Thoracic aorta (tissue), 2 donors: ENCODE results near the gene SYNGAP1. TPM values are rescaled to one million over a fixed set of nuclear protein-coding genes. Genes with fewer than 3 reads are reported as not detected.

Source experiments
- ATAC-seq: fragments of 150-250 bp; one replicate; pipeline ENCODE4 v1.8.0; 2017; ENCODE audit warnings: low read depth; ENCODE audit not compliant: insufficient number of reproducible peaks, low FRiP score
- DNase-seq: peaks from one replicate; pipeline ENCODE4 v3.0.0-alpha.2; 2020; ENCODE audit warnings: low spot score
- H3K27ac ChIP-seq, 2 donors: fragments of 200-600 bp; sonication (generic); 1 replicate in 1 of 2; 2 replicates in 1 of 2; pipeline ENCODE4 v1.5.1; 2016; ENCODE audit warnings: mild to moderate bottlenecking in 2 of 2, moderate library complexity in 2 of 2
- H3K27me3 ChIP-seq: fragments of 200-600 bp; sonication (generic); replicated peaks from 2 replicates; pipeline ENCODE4 v1.6.0; 2016; ENCODE audit warnings: mild to moderate bottlenecking; ENCODE audit not compliant: insufficient read depth
- H3K36me3 ChIP-seq: fragments of 200-600 bp; sonication (generic); one replicate; pipeline ENCODE4 v1.5.1; 2016
- H3K4me1 ChIP-seq, 2 donors: fragments of 200-600 bp; sonication (generic); 1 replicate in 1 of 2; 2 replicates in 1 of 2; pipeline versions ENCODE4 v1.5.1 to v1.6.0; 2016; ENCODE audit warnings: low read depth in 2 of 2, mild to moderate bottlenecking in 1 of 2; ENCODE audit not compliant: control insufficient read depth in 1 of 2
- H3K4me3 ChIP-seq: fragments of 200-600 bp; sonication (generic); 2 replicates; pipeline ENCODE4 v1.5.1; 2016; ENCODE audit warnings: mild to moderate bottlenecking
- H3K9me3 ChIP-seq: fragments of 200-600 bp; sonication (generic); 2 replicates; pipeline ENCODE4 v1.5.1; 2016
- total RNA-seq, 2 donors: library from RNA; depleted of rRNA; stranded (reverse); fragments of >200 nt; gene quantifications; one replicate each; pipeline versions ENCODE4 v1.1.0 to v1.2.3, GENCODE V29; 2016
- TF ChIP-seq, protein P1 (sequence below): fragments of 200-600 bp; sonication (generic); IDR thresholded peaks from one replicate; pipeline ENCODE4 v1.5.1; 2019; ENCODE audit warnings: antibody characterized with exemption

The SYNGAP1 gene
- total RNA-seq, 2 donors from 2014 or later, result 16.2 to 24.6 TPM

DNA sequence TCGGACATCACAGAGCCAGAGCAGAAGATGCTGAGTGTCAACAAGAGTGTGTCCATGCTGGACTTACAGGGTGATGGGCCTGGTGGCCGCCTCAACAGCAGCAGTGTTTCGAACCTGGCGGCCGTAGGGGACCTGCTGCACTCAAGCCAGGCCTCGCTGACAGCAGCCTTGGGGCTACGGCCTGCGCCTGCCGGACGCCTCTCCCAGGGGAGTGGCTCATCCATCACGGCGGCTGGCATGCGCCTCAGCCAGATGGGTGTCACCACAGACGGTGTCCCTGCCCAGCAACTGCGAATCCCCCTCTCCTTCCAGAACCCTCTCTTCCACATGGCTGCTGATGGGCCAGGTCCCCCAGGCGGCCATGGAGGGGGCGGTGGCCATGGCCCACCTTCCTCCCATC is 23.2 kb downstream of the SYNGAP1 start:
- H3K27ac ChIP-seq, result no peak overlapping the region
- H3K4me3 ChIP-seq, result no peak overlapping the region
- no peaks in the 10 kb centered on the region for H3K9me3 ChIP-seq
- ATAC-seq (no peak), DNase-seq (no peak)
- TF ChIP-seq, protein P1, sequence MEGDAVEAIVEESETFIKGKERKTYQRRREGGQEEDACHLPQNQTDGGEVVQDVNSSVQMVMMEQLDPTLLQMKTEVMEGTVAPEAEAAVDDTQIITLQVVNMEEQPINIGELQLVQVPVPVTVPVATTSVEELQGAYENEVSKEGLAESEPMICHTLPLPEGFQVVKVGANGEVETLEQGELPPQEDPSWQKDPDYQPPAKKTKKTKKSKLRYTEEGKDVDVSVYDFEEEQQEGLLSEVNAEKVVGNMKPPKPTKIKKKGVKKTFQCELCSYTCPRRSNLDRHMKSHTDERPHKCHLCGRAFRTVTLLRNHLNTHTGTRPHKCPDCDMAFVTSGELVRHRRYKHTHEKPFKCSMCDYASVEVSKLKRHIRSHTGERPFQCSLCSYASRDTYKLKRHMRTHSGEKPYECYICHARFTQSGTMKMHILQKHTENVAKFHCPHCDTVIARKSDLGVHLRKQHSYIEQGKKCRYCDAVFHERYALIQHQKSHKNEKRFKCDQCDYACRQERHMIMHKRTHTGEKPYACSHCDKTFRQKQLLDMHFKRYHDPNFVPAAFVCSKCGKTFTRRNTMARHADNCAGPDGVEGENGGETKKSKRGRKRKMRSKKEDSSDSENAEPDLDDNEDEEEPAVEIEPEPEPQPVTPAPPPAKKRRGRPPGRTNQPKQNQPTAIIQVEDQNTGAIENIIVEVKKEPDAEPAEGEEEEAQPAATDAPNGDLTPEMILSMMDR, result no peak
- H3K4me1 ChIP-seq, result no peaks in the 10 kb centered on the region
- H3K36me3 ChIP-seq, result peaks cover 34% of the 10 kb centered on the region
- H3K27me3 ChIP-seq, result no peaks in the 10 kb centered on the region

- TF ChIP-seq, protein P1, result no peak
- Histone ChIP-seq H3K27ac (no peak overlapping the region), H3K27me3 (no peaks in the 10 kb centered on the region), H3K4me1 (no peaks in the 10 kb centered on the region), H3K36me3 (peaks cover 28% of the 10 kb centered on the region), H3K9me3 (no peaks in the 10 kb centered on the region), H3K4me3 (no peak overlapping the region)
- DNase-seq (no peak), ATAC-seq (no peak)
These were observed 24.0 kb downstream of the SYNGAP1 start for GRCh38 chr6:33443619-33444504.

DNA sequence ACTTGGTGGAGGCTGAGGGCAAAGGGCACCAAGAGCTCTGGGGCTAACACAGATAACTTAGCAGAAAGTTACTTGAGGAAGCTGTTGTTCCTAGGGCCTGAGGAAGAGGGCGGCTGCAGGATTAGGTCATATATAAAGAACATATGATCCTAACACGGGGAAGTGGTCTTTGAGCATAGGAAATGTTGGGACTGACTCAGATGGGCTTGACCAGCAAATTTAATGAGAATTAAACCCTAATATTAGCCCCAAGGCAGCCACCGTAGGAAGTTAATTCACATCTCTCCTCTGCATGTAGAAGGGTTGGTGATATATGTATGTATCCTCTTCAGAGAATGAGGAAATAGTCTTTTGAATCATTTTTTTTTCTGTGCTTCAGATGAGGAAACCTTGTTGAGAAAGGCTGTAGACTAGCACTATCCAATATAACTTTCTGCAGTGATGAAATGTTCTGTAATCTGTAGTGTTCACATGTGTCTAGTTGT is 25.3 kb downstream of the SYNGAP1 start:
- no peak for ATAC-seq
- Histone ChIP-seq H3K4me3 (no peak overlapping the region), H3K9me3 (no peaks in the 10 kb centered on the region), H3K27ac (no peak overlapping the region), H3K36me3 (peaks cover 25% of the 10 kb centered on the region), H3K4me1 (no peaks in the 10 kb centered on the region), H3K27me3 (no peaks in the 10 kb centered on the region)
- TF ChIP-seq, protein P1, result no peak
- DNase-seq, result no peak

DNA sequence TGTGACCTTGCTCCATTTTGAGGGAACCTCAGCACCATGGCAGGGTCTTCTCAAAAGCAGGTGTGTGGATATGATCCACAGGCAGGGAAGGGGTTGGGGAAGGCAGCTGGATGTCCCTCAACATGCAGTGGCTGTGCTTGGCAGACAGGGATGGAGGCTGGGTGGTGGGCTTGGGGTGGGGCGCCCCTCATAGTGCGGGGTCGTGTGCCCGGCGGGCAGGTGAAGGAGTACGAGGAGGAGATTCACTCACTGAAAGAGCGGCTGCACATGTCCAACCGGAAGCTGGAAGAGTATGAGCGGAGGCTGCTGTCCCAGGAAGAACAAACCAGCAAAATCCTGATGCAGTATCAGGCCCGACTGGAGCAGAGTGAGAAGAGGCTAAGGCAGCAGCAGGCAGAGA is 26.5 kb downstream of the SYNGAP1 start:
- Histone ChIP-seq H3K36me3 (peaks cover 23% of the 10 kb centered on the region), H3K4me3 (no peak overlapping the region)
- TF ChIP-seq, protein P1, result no peak

DNA sequence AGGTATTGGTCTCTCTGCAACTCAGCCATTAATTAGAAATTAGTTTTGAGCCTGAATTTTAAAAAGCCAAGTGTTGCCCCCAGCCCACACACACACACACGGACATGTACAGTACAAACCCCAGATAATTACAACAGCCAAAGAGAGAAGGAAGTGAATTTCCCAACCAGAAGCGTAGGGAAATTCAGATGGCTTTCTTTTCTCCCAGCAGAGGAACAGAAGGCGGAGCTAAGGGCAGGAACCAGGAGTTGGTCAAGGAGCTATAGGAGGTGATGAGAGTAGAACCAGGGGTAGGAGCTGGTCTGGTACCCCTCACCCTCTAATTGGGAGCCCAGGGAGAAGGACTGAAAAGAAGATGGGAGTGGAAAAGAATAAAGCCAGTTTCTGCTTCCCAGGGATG is 30.6 kb downstream of the SYNGAP1 start:
- Histone ChIP-seq H3K27me3 (no peaks in the 10 kb centered on the region), H3K4me1 (peaks cover 10 to 20% of the 10 kb centered on the region in 2 donors), H3K9me3 (no peaks in the 10 kb centered on the region), H3K27ac (no peak overlapping the region), H3K4me3 (no peak overlapping the region), H3K36me3 (peaks cover 7% of the 10 kb centered on the region)
- TF ChIP-seq, protein P1, result no peak
- DNase-seq (no peak), ATAC-seq (no peak)

More for the DNA sequence above, 26.5 kb downstream of the SYNGAP1 start:
- Histone ChIP-seq H3K9me3 (no peaks in the 10 kb centered on the region), H3K27ac (no peak overlapping the region), H3K4me1 (no peaks in the 10 kb centered on the region), H3K27me3 (no peaks in the 10 kb centered on the region)
- no peak for DNase-seq
- ATAC-seq, result no peak
